Sigmoid colon (tissue), 3 donors: ENCODE measurements around the gene IRS2.

ENCODE experiments used
- CTCF ChIP-seq, 4 experiments: fragments of 450-650 bp in 3 of 4; fragments of 200-600 bp in 1 of 4; IDR thresholded peaks; one replicate each; pipeline ENCODE4 v1.5.1; 2016 to 2019; ENCODE audit warnings: antibody characterized with exemption in 4 of 4, mild to moderate bottlenecking in 3 of 4, moderate library complexity in 2 of 4
- POLR2A ChIP-seq, 2 donors: fragments of 450-650 bp; IDR thresholded peaks; one replicate each; pipeline ENCODE4 v1.6.1; 2016; ENCODE audit warnings: antibody characterized with exemption in 2 of 2, mild to moderate bottlenecking in 2 of 2, moderate library complexity in 2 of 2

- TF ChIP-seq POLR2A (IDR thresholded peaks at IDR 0.05) (no peak), CTCF (IDR thresholded peaks at IDR 0.05) (no peak)
Measured at GRCh38 chr13:109761695-109762094, 24.7 kb downstream of the IRS2 start.
